IgD-negative memory B cell (primary cell): Measurements from ENCODE around the gene POLR1B. TPM values are rescaled to one million over a fixed set of nuclear protein-coding genes. Genes with fewer than 3 reads are reported as not detected.

Experiments
- H3K27ac Mint-ChIP-seq, 3 donors: one replicate each; pipeline ENCODE4 v1.8.0; 2020 to 2022; ENCODE audit warnings: mild to moderate bottlenecking in 3 of 3, mixed read lengths in 3 of 3, moderate library complexity in 1 of 3
- H3K27me3 Mint-ChIP-seq: one replicate; pipeline ENCODE4 v1.8.0; 2021; ENCODE audit warnings: mixed read lengths
- H3K36me3 Mint-ChIP-seq: one replicate; pipeline ENCODE4 v1.8.0; 2020; ENCODE audit warnings: mild to moderate bottlenecking, mixed read lengths
- H3K4me1 Mint-ChIP-seq, 3 donors: one replicate each; pipeline ENCODE4 v1.8.0; 2020 to 2022; ENCODE audit warnings: mixed read lengths in 3 of 3, mild to moderate bottlenecking in 1 of 3
- H3K4me3 Mint-ChIP-seq, 4 donors: one replicate each; pipeline ENCODE4 v1.8.0; 2020 to 2022; ENCODE audit warnings: mild to moderate bottlenecking in 4 of 4, mixed read lengths in 4 of 4, moderate library complexity in 3 of 4
- H3K9me3 Mint-ChIP-seq, 3 donors: one replicate each; pipeline ENCODE4 v1.8.0; 2020 to 2021; ENCODE audit warnings: mixed read lengths in 3 of 3, mild to moderate bottlenecking in 1 of 3
- polyA plus RNA-seq: library from polyadenylated mRNA; unstranded; fragments of 300-500 nt; fragmentation: Illumina TruSeq; gene quantifications from one replicate; pipeline ENCODE4 v1.2.3, GENCODE V29; 2021

POLR1B gene
- polyA plus RNA-seq, 1 donor from 2014 or later: 18.5 TPM

GRCh38 chr2:112580084-112580483 lies 37.8 kb downstream of the POLR1B start:
- peaks cover 15 to 19% (median 18%) of the 10 kb centered on the region in 3 donors for H3K4me1 Mint-ChIP-seq
- H3K36me3 Mint-ChIP-seq: peaks cover 4% of the 10 kb centered on the region
- H3K27me3 Mint-ChIP-seq: no peaks in the 10 kb centered on the region
- peaks cover 0 to 4% (median 0%) of the 10 kb centered on the region in 3 donors for H3K9me3 Mint-ChIP-seq
- no peak overlapping the region for H3K4me3 Mint-ChIP-seq
- H3K27ac Mint-ChIP-seq: no peak overlapping the region

GRCh38 chr2:112582314-112582746 lies 40.1 kb downstream of the POLR1B start:
- Mint-ChIP-seq H3K4me3 (peak overlapping the region; percentile 38 to 78 (median 64)), H3K4me1 (peaks cover 22 to 23% (median 22%) of the 10 kb centered on the region in 3 donors), H3K27ac (peak overlapping the region in 2 of 3 donors; percentile 46 to 84), H3K27me3 (no peaks in the 10 kb centered on the region), H3K36me3 (peaks cover 8% of the 10 kb centered on the region), H3K9me3 (peaks cover 0 to 4% (median 0%) of the 10 kb centered on the region in 3 donors)

GRCh38 chr2:112583497-112584133 lies 41.4 kb downstream of the POLR1B start:
- no peaks in the 10 kb centered on the region for H3K27me3 Mint-ChIP-seq
- peaks cover 12% of the 10 kb centered on the region for H3K36me3 Mint-ChIP-seq
- peaks cover 22 to 23% (median 23%) of the 10 kb centered on the region in 3 donors for H3K4me1 Mint-ChIP-seq
- peak overlapping the region; percentile 93 to 99 (median 96) for H3K27ac Mint-ChIP-seq
- H3K4me3 Mint-ChIP-seq: peak overlapping the region; percentile 92 to 97 (median 96)
- peaks cover 0 to 4% (median 0%) of the 10 kb centered on the region in 3 donors for H3K9me3 Mint-ChIP-seq

- H3K4me1 Mint-ChIP-seq: peaks cover 22 to 23% (median 23%) of the 10 kb centered on the region in 3 donors
- H3K36me3 Mint-ChIP-seq: peaks cover 13% of the 10 kb centered on the region
- H3K9me3 Mint-ChIP-seq: peaks cover 0 to 4% (median 0%) of the 10 kb centered on the region in 3 donors
- H3K27ac Mint-ChIP-seq: peak within 1 kb of the TSS; percentile 93 to 99 (median 96)
- H3K27me3 Mint-ChIP-seq: no peaks in the 10 kb centered on the region
- peak within 1 kb of the TSS; percentile 92 to 97 (median 96) for H3K4me3 Mint-ChIP-seq
Observed at GRCh38 chr2:112584134-112584890, 42.0 kb downstream of the POLR1B start, which contains the start of gene CHCHD5. TSS of gene CHCHD5 (plus strand) at chr2:112584609. CDS start at chr2:112584648, 39 bp downstream.

- Mint-ChIP-seq H3K4me3 (peak overlapping the region; percentile 92 to 97 (median 96)), H3K27me3 (no peaks in the 10 kb centered on the region), H3K9me3 (peaks cover 0 to 4% (median 0%) of the 10 kb centered on the region in 3 donors), H3K36me3 (peaks cover 13% of the 10 kb centered on the region), H3K4me1 (peaks cover 19 to 23% (median 20%) of the 10 kb centered on the region in 3 donors), H3K27ac (peak overlapping the region; percentile 93 to 99 (median 96))
Observed at GRCh38 chr2:112584891-112585250, 42.6 kb downstream of the POLR1B start.

- Mint-ChIP-seq H3K27me3 (no peaks in the 10 kb centered on the region), H3K36me3 (peaks cover 13% of the 10 kb centered on the region), H3K4me3 (peak overlapping the region; percentile 92 to 97 (median 96)), H3K4me1 (peaks cover 19 to 23% (median 20%) of the 10 kb centered on the region in 3 donors), H3K9me3 (peaks cover 0 to 4% (median 0%) of the 10 kb centered on the region in 3 donors), H3K27ac (peak overlapping the region in 2 of 3 donors; percentile 93 to 96)
Observed at GRCh38 chr2:112585400-112585799, 43.1 kb downstream of the POLR1B start.

GRCh38 chr2:112585873-112586464 lies 43.7 kb downstream of the POLR1B start:
- Mint-ChIP-seq H3K4me1 (peaks cover 19 to 23% (median 20%) of the 10 kb centered on the region in 3 donors), H3K4me3 (peak overlapping the region in 3 of 4 donors; percentile 41 to 96 (median 93)), H3K27me3 (no peaks in the 10 kb centered on the region), H3K9me3 (peaks cover 0 to 4% (median 0%) of the 10 kb centered on the region in 3 donors), H3K36me3 (peaks cover 13% of the 10 kb centered on the region), H3K27ac (peak overlapping the region in 2 of 3 donors; percentile 49 to 80)

- H3K4me1 Mint-ChIP-seq: peaks cover 10 to 13% (median 12%) of the 10 kb centered on the region in 3 donors
- peak overlapping the region in 1 of 3 donors; percentile 34 for H3K27ac Mint-ChIP-seq
- H3K36me3 Mint-ChIP-seq: peaks cover 13% of the 10 kb centered on the region
- H3K27me3 Mint-ChIP-seq: no peaks in the 10 kb centered on the region
- peak overlapping the region in 1 of 4 donors; percentile 62 for H3K4me3 Mint-ChIP-seq
- H3K9me3 Mint-ChIP-seq: peaks cover 0 to under 1% (median 0%) of the 10 kb centered on the region in 3 donors
Observed at GRCh38 chr2:112588611-112589045, 46.4 kb downstream of the POLR1B start.

- Mint-ChIP-seq H3K36me3 (peaks cover 12% of the 10 kb centered on the region), H3K27ac (no peak overlapping the region), H3K27me3 (no peaks in the 10 kb centered on the region), H3K4me3 (no peak overlapping the region), H3K4me1 (peaks cover 2 to 5% (median 3%) of the 10 kb centered on the region in 3 donors), H3K9me3 (no peaks in the 10 kb centered on the region)
Observed at GRCh38 chr2:112591413-112591812, 49.1 kb downstream of the POLR1B start.

- Mint-ChIP-seq H3K27ac (no peak overlapping the region), H3K27me3 (no peaks in the 10 kb centered on the region), H3K4me1 (no peaks in the 10 kb centered on the region), H3K4me3 (no peak overlapping the region), H3K36me3 (peaks cover 6% of the 10 kb centered on the region), H3K9me3 (no peaks in the 10 kb centered on the region)
Observed at GRCh38 chr2:112593736-112594135, 51.5 kb downstream of the POLR1B start.

GRCh38 chr2:112597537-112598322 lies 55.5 kb downstream of the POLR1B start:
- H3K27ac Mint-ChIP-seq: no peak overlapping the region
- H3K27me3 Mint-ChIP-seq: no peaks in the 10 kb centered on the region
- no peaks in the 10 kb centered on the region for H3K9me3 Mint-ChIP-seq
- H3K4me3 Mint-ChIP-seq: no peak overlapping the region
- H3K4me1 Mint-ChIP-seq: peaks cover 0 to 4% (median 4%) of the 10 kb centered on the region in 3 donors
- H3K36me3 Mint-ChIP-seq: peaks cover 3% of the 10 kb centered on the region

GRCh38 chr2:112600634-112601033 lies 58.4 kb downstream of the POLR1B start:
- Mint-ChIP-seq H3K36me3 (peaks cover 3% of the 10 kb centered on the region), H3K9me3 (no peaks in the 10 kb centered on the region), H3K27ac (no peak overlapping the region), H3K4me3 (no peak overlapping the region), H3K4me1 (peaks cover 0 to 4% (median 4%) of the 10 kb centered on the region in 3 donors), H3K27me3 (no peaks in the 10 kb centered on the region)

GRCh38 chr2:112601754-112602153 lies 59.5 kb downstream of the POLR1B start:
- Mint-ChIP-seq H3K9me3 (no peaks in the 10 kb centered on the region), H3K27ac (no peak overlapping the region), H3K36me3 (no peaks in the 10 kb centered on the region), H3K4me3 (peak overlapping the region in 1 of 4 donors; percentile 41), H3K4me1 (peaks cover 0 to 4% (median 4%) of the 10 kb centered on the region in 3 donors), H3K27me3 (no peaks in the 10 kb centered on the region)

- H3K4me3 Mint-ChIP-seq: no peak overlapping the region
- no peaks in the 10 kb centered on the region for H3K9me3 Mint-ChIP-seq
- H3K27ac Mint-ChIP-seq: no peak overlapping the region
- H3K27me3 Mint-ChIP-seq: no peaks in the 10 kb centered on the region
- peaks cover 0 to 4% (median 4%) of the 10 kb centered on the region in 3 donors for H3K4me1 Mint-ChIP-seq
- no peaks in the 10 kb centered on the region for H3K36me3 Mint-ChIP-seq
Observed at GRCh38 chr2:112602917-112603316, 60.7 kb downstream of the POLR1B start.
